OCI-LY7 (cell line): Measurements from ENCODE around the gene KIAA1328. TPM values are rescaled to one million over a fixed set of nuclear protein-coding genes. Genes with fewer than 3 reads are reported as not detected.

ENCODE experiments used
- BruUV-seq: library from RNA; stranded (reverse); fragments of 400-500 nt; replicated peaks from 2 replicates; lab custom pipeline; 2021; lab: Mats Ljungman, UMichigan
- CTCF ChIA-PET: fragments of 300-600 bp; sonication (Branson Sonifier 250); formaldehyde crosslinking; loops from one replicate; lab custom pipeline; 2022; ENCODE audit warnings: antibody characterized with exemption; ENCODE audit not compliant: unreplicated experiment; lab: Charles Lee
- POLR2A ChIA-PET: fragments of 300-600 bp; sonication (Branson Sonifier 250); formaldehyde crosslinking; loops from one replicate; lab custom pipeline; 2022; ENCODE audit warnings: antibody characterized with exemption; lab: Charles Lee
- DNase-seq: peaks from one replicate; pipeline ENCODE4 v3.0.0-alpha.2; 2015; ENCODE audit warnings: low spot score
- H2AFZ ChIP-seq: fragments of 200-600 bp; sonication (generic), shearing (Covaris generic); 2 replicates; pipeline ENCODE4 v1.6.1; 2014; ENCODE audit warnings: mild to moderate bottlenecking, antibody characterized with exemption, low read length, moderate library complexity
- H3K27ac ChIP-seq: fragments of 200-600 bp; sonication (generic); 2 replicates; pipeline ENCODE4 v1.5.1; 2014; ENCODE audit warnings: mixed run types, low read depth, mild to moderate bottlenecking, moderate library complexity, low read length, inconsistent platforms; ENCODE audit not compliant: poor library complexity, severe bottlenecking
- H3K36me3 ChIP-seq: fragments of 200-600 bp; sonication (generic); 2 replicates; pipeline ENCODE4 v1.6.1; 2014; ENCODE audit warnings: mild to moderate bottlenecking, antibody characterized with exemption, low read length, moderate library complexity, mixed read lengths; ENCODE audit not compliant: insufficient read depth
- H3K4me1 ChIP-seq: fragments of 200-600 bp; sonication (generic); 2 replicates; pipeline ENCODE4 v1.5.1; 2014; ENCODE audit warnings: mild to moderate bottlenecking, low read length; ENCODE audit not compliant: insufficient read depth, poor library complexity, severe bottlenecking
- H3K4me2 ChIP-seq: fragments of 200-600 bp; sonication (generic); 2 replicates; pipeline ENCODE4 v1.6.1; 2014; ENCODE audit warnings: mild to moderate bottlenecking, low read length
- H3K4me3 ChIP-seq: fragments of 200-600 bp; sonication (generic); 2 replicates; pipeline ENCODE4 v1.5.1; 2014; ENCODE audit warnings: mild to moderate bottlenecking, low read depth, low read length; ENCODE audit not compliant: poor library complexity, severe bottlenecking
- H3K79me2 ChIP-seq: fragments of 200-600 bp; sonication (generic); 2 replicates; pipeline ENCODE4 v1.6.1; 2016; ENCODE audit warnings: low read depth, mild to moderate bottlenecking, low read length, moderate library complexity, mixed read lengths; ENCODE audit not compliant: insufficient read depth
- H3K9me2 ChIP-seq: fragments of 200-600 bp; sonication (generic); 2 replicates; pipeline ENCODE4 v1.6.1; 2016; ENCODE audit warnings: mild to moderate bottlenecking, low read length, mixed read lengths; ENCODE audit not compliant: insufficient read depth
- H3K9me3 ChIP-seq: fragments of 200-600 bp; sonication (generic); 2 replicates; pipeline ENCODE4 v1.6.1; 2014; ENCODE audit warnings: mild to moderate bottlenecking, mixed run types, low read length, mixed read lengths
- H4K20me1 ChIP-seq: fragments of 200-600 bp; sonication (generic); 2 replicates; pipeline ENCODE4 v1.6.1; 2014; ENCODE audit warnings: mild to moderate bottlenecking, antibody characterized with exemption, low read length, moderate library complexity, mixed read lengths; ENCODE audit not compliant: insufficient read depth
- EZH2phosphoT487 ChIP-seq: fragments of 200-600 bp; sonication (generic); IDR thresholded peaks from 2 replicates; pipeline ENCODE4 v1.6.1; 2018; ENCODE audit warnings: low read depth, borderline replicate concordance, mild to moderate bottlenecking, mixed run types, antibody characterized with exemption, low read length, moderate library complexity, mixed read lengths
- intact Hi-C: fragments of 100-400 bp; cut with micrococcal nuclease; formaldehyde crosslinking; loops from one replicate; pipeline ENCODE4 v1.10.0; 2022; ENCODE audit not compliant: unreplicated experiment
- total RNA-seq, 2 experiments: library from RNA; depleted of rRNA in 1 of 2; stranded (reverse); fragments of >200 nt in 1 of 2; shearing (Covaris generic) in 1 of 2; gene quantifications; 2 replicates each; pipeline ENCODE4 v1.2.3, GENCODE V29; 2014 to 2022
- TF ChIP-seq, protein P1 (sequence below): fragments of 200-600 bp; sonication (generic); conservative IDR thresholded peaks from 2 replicates; pipeline ENCODE4 v1.5.1; 2014; ENCODE audit warnings: mild to moderate bottlenecking, antibody characterized with exemption, low read length, moderate library complexity, mixed read lengths

KIAA1328 gene
- total RNA-seq, 2 experiments from 2014 or later, result 3.0 to 5.8 TPM

DNA sequence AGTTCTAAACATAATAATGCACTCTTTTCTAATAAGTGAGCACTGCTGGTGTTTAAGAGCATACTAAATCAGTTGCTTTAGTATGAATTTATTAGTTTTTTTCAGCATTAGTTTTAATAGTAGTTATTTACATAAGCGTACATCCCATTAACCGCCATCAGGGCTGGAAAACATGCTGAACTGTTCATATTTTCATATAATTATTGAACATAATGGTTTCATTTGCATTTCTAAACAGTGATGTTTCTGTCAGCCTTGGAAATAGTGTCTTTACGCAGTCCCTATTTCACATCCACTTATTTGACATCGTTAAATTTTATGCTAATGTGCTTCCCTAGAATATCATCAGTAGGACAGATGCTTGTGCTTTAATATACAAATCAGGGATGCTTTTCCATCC, 71.5 kb downstream of the KIAA1328 start:
- ChIA-PET CTCF (no interaction called here), POLR2A (no interaction called here)
- DNase-seq, result no peak
- intact Hi-C loops, result no loop called here
- H4K20me1 ChIP-seq, result no peaks in the 10 kb centered on the region
- TF ChIP-seq EZH2phosphoT487, result no peak
- TF ChIP-seq, protein P1, sequence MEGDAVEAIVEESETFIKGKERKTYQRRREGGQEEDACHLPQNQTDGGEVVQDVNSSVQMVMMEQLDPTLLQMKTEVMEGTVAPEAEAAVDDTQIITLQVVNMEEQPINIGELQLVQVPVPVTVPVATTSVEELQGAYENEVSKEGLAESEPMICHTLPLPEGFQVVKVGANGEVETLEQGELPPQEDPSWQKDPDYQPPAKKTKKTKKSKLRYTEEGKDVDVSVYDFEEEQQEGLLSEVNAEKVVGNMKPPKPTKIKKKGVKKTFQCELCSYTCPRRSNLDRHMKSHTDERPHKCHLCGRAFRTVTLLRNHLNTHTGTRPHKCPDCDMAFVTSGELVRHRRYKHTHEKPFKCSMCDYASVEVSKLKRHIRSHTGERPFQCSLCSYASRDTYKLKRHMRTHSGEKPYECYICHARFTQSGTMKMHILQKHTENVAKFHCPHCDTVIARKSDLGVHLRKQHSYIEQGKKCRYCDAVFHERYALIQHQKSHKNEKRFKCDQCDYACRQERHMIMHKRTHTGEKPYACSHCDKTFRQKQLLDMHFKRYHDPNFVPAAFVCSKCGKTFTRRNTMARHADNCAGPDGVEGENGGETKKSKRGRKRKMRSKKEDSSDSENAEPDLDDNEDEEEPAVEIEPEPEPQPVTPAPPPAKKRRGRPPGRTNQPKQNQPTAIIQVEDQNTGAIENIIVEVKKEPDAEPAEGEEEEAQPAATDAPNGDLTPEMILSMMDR, result no peak
- no peak overlapping the region for H2AFZ ChIP-seq
- no peak overlapping the region for H3K27ac ChIP-seq
- H3K4me2 ChIP-seq, result no peak overlapping the region
- H3K4me3 ChIP-seq, result no peak overlapping the region
- H3K9me3 ChIP-seq, result no peaks in the 10 kb centered on the region
- H3K79me2 ChIP-seq, result no peaks in the 10 kb centered on the region
- no TSS peak for BruUV-seq
- H3K9me2 ChIP-seq, result no peaks in the 10 kb centered on the region
- no peaks in the 10 kb centered on the region for H3K4me1 ChIP-seq
- H3K36me3 ChIP-seq, result no peaks in the 10 kb centered on the region

DNA sequence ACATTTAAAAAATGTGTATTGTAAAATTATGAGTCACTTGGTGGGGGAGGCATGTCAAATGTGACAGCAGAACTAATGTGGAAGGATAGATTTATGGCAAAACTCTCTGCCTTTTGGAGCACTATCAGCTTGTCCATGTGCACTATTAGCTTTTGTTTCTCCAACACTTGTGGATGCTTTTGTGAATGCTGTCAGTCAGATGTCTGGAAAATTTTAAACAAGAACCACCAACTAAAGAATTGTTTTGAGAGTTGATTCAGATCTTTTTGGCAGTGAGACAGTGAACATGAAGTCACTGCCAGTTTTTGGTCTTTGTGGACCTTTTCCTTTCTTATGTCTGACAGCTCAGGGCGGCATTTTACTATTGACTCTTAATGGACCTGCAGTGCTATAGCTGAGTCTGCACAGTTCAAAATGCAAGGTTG, 72.4 kb downstream of the KIAA1328 start:
- Histone ChIP-seq H3K4me1 (no peaks in the 10 kb centered on the region), H3K4me2 (no peak overlapping the region), H2AFZ (no peak overlapping the region), H3K9me2 (no peaks in the 10 kb centered on the region), H3K79me2 (no peaks in the 10 kb centered on the region), H3K4me3 (no peak overlapping the region), H4K20me1 (no peaks in the 10 kb centered on the region), H3K36me3 (no peaks in the 10 kb centered on the region), H3K9me3 (no peaks in the 10 kb centered on the region), H3K27ac (no peak overlapping the region)
- DNase-seq, result no peak
- CTCF ChIA-PET, result no interaction called here
- TF ChIP-seq, protein P1, result no peak
- no peak for TF ChIP-seq EZH2phosphoT487
- BruUV-seq, result no TSS peak
- POLR2A ChIA-PET, result interaction anchor here (1.4 kb wide), 1 partner anchor 15 kb away, joined by 5 read pairs; no protein-coding TSS in a partner anchor
- intact Hi-C loops, result no loop called here

DNA sequence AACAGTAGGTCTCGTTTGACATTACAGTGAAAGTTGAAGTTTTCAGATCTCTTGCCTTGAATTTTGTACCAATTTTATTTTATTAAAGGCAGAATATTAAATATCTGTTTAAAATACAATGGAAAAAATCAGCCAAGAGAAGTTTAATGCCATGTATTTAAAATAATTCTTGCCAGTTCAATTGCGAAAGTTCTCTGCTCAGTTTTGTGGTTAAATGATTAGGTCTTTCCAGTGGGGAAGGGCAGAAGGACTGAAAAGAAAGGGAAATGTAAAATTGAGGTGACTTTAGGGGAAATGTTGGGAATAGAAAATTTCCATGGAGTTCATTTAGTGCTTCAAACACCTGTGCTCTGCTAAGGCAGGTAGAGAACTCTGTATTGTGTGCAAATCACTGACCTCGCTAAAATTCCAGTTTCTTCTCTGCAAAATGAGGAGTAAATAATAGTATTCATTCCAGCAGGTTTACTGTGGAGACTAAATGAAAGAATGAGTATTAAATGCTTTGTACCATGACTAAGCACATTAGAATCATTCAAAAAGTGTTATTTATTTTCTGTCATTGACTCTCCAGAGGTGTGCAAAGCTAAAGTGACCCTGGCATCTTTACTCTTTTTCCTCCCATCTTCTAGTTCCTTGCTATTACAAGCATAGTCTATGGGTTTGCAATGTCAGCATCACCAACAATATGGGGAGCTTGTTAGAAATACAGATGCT, 74.4 kb downstream of the KIAA1328 start:
- Histone ChIP-seq H2AFZ (no peak overlapping the region), H3K4me2 (no peak overlapping the region), H3K9me3 (no peaks in the 10 kb centered on the region), H3K9me2 (no peaks in the 10 kb centered on the region), H3K79me2 (no peaks in the 10 kb centered on the region), H3K4me3 (no peak overlapping the region), H3K27ac (no peak overlapping the region), H3K4me1 (no peaks in the 10 kb centered on the region), H3K36me3 (no peaks in the 10 kb centered on the region), H4K20me1 (no peaks in the 10 kb centered on the region)
- CTCF ChIA-PET, result no interaction called here
- POLR2A ChIA-PET, result interaction anchor here (1.1 to 1.2 kb wide), 2 partner anchors 8 to 11 kb away, joined by 3 to 4 read pairs; no protein-coding TSS in a partner anchor
- intact Hi-C loops, result no loop called here
- DNase-seq, result no peak
- TF ChIP-seq EZH2phosphoT487, result no peak
- TF ChIP-seq, protein P1, result no peak
- BruUV-seq, result no TSS peak
